ENCODE data around the gene DNAAF5.
A peak's percentile ranks its signal among the peaks of the same experiment; 100 is the strongest.

DNAAF5 gene

DNA sequence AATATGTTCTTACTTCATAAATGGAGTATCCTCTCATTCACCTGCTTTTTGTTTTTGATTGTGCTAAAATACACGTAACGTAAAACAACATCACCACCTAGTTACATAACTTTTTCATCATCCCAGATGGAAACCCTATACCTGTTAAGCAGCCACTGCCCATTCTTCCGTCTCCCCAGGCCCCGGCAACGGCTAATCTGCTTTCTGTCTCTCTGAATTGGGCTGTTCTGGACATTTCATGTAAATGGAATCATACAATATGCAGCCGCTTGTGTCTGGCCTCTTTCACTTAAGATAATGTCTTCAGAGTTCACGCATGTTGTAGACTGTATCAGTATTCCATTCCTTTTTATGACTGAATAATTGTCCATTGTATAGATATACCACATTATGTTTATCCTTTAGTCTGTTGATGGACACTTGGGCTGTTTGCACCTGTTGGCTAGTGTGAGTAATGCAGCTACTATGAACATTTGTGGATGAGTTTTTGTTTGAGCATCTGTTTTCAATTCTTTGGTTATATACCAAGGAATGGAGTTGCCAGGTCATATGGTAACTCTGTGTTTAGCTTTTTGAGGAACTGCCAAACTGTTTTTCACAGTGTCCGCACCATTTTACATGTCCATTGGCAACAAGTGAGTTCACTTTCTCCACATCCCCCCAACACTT lies 91.7 kb downstream of the DNAAF5 start:
- DNase-seq = peak; percentile 22 to 41 (median 28)

DNA sequence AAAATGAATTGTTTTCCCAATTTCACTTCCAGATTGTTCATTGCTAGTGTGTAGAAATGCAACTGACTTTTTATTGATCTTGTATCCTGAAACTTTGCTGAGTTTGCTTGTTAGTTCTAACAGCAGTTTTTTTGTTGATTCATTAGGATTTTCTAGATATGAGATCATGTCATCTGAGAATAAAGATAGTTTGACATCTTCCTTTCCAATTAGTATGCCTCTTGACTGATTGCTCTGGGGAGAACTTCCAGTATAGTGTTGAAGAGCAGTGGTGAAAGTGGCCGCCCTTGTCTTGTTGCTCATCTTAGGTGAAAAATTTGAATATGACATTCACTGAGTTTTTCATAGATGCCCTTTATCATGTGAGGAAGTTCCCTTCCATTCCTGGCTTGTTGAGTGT lies 93.8 kb downstream of the DNAAF5 start:
- no peak for DNase-seq

DNA sequence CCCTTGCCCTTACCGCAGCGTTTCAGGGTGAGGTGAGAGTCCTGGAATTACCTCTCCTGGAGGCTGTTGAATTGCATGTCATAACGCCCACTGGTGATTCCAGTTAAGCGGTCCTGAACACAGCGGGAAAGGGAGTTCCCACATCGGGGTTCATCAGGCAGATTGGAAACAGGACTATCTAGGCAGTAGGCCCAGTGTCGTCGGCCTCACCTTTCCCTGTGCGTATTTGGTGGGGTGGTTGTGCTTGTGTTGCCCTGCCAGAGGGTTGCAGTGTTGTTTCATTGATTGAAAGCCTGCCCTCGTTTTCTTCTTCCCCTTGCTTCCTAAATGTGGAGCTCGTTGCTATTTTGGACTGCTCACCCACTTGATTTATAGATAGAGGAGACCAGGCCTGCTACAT lies 95.2 kb downstream of the DNAAF5 start:
- no peak for DNase-seq

DNA sequence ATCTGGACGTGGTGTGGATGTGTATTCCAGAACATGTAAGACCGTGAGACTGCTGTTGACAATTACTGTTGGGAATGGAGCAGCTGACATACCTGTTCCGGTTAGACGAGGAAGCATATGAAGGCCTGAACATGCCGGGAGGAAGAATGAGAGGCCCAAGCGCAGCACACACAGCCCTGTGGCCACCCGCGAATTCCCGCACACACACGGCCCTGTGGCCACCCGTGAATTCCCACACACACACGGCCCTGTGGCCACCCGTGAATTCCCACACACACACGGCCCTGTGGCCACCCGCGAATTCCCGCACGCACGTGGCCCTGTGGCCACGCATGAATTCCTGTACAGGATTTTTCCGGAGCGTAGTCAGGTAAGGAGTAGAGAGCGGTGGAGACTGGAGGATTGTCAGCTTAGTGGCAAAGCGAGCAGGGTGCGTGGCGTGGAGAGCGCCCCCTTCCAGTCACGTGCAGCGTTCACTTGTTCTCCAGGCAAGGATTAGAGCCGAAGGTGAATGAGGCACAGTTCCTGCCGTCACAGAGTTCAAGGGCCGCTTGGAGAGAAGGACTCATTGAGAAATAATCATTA lies 96.3 kb downstream of the DNAAF5 start:
- no peak for DNase-seq

DNA sequence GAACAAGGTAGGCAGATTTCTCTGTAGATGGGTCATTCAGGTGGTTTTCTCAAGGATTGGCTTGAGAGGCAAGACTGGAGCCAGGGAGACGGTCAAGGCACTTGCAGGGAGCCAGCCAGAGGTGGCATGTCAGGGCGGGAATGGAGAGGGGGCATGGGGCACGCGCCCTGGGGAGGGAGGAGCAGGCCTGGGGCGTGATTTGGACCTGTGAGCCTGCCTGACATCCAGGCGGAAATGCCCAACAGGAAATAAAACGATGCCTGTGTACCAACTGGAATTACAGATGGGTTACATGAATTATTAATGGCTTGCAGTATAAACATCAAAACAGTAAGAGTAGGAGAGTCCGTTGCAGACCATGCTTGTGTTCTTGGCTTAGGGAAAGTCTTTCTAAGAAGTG lies 97.2 kb downstream of the DNAAF5 start:
- no peak for DNase-seq

DNA sequence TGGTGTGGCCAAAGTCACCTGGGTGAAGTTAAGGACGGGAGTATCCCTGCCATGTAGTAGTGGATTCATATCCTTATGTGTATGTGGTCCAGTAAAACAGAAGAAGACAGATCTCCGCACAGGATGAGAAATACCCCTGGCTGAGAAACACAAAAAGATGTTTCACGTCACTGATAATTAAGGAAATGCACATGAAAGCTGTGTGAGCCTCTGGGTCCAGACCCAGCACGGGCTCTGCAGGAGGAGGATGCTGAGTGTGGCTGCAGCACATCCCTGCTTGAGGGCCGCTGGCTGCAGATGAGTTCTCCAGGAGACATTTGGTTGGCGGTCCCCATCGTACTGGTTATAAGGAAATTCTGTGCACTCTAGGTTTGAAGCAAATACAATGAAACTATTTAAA lies 97.6 kb downstream of the DNAAF5 start:
- DNase-seq = no peak

DNA sequence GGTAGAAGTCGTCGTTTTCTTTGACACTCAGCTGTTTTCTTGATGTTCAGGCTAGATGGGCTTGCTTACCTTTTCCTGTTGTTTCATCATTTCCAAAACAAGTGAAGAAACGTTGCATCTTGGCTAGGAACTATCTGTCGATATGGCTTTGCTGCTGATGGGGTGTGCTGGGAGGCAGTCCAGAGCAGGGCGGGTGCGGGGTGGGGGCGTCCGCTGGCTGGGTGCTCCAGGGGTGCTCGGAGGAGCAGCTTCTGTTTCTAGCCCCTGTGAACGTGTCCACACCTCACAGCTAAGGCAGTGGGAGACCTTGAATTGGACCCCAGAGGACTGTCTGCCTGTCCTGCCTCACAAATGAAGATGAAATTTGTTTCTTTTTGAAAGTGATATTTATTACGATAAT lies 98.2 kb downstream of the DNAAF5 start:
- no peak for DNase-seq

DNA sequence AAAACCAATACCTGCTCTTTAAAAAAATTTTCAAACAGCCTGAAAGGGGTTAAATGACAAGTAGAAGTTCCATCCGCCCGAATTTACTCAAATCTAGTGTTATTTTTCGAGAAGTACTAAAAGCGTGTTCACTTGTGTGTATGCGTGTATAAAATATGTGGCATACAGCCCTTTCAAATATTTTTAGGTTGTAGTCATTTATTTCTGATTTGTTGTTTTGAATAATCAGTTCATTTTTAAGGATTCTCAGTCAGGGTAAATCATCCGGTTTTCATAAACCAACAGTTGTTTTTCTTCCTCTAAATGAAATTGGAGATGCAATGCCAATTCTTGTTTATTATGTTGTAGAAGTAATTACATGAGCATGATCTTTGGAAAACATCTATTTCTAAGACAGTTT lies 98.9 kb downstream of the DNAAF5 start:
- DNase-seq = no peak

DNA sequence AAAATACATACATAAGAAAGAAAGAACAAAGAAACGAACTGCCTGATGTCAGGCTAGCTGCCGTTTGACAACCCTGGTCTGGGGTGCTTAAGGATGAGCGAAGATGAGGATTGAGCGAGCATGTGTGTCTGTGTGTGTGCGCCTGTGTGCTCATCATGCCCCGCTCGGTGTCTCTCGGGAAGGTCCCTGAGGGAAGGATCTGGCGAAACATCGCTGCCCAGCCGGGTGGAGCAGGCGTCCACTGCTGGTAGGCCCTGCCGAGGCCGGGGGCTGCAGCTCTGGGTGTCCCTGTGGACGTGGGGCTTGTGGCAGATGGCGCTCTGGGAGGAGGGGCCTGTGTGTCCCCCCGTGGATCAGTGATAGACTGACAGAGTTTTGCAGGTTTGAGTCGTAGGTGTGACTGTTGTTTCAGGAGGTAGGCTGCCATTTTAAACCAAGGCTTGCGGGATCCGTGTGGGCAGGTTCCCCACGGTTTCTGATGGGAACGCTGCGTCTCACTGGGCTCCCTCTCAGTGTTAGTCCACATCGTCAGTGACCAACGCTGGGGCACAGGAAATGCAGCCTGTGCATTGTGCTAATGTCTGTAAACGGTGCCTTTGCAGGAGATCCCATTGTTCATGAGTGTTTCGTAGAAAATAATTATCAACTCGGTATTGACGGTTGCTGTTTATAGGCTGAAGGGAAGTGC lies 99.9 kb downstream of the DNAAF5 start:
- DNase-seq = no peak

DNA sequence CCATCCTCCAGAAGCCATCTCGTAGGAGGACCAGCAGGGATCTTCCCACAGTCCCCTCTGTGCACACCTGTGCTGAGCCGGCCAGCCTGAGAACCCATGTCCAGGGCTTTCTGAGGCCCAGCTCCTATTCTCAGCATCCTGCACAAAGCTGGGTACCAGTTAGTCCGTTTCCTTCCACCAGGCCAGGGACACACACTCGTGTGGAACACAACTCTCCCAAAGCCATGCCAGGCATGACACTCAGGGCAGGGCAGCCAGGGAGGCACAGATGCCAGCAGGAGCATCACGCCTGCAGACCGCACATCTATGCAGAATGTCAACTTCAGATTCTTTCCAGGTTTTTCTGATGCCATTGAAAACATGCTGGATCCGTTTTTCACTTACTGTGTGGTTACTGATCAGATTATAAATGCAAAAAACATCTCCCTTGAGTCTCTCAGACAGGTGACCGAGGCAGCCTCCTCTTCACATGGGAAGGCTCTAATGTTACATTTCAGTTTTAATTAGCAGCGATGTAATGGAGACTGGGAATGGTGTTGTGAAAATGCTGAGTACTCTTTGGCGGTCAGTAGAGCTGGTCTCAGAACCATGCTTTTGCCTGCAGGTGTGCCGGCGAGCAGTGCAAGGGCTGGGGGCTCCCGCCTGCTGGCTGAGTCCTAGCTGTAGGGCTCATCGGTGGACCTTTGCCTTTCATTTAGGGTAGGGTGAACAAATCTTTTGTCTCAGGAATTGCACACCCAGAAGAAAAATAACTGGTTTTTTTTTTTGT lies 102.5 kb downstream of the DNAAF5 start:
- DNase-seq = no peak

DNA sequence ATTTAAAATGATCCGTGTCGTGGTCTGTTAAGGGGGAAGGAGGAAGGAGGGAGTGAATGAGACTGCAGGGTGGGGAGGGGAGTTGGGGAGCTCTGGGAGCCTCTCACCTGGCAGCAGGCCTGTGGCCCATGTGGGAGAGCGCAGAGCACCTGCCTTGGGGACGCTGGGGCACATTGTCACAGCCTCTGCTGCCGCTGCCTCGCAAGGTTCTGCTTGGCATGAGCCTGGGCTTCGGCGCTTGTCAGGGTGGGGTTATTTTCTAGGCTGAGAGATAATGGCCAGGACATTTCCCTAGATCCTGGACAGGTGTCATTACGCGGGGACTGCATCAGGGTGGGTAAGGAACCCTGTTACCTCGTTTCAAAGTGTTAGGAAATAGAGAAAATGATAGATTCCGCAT lies 103.6 kb downstream of the DNAAF5 start:
- DNase-seq = no peak

DNA sequence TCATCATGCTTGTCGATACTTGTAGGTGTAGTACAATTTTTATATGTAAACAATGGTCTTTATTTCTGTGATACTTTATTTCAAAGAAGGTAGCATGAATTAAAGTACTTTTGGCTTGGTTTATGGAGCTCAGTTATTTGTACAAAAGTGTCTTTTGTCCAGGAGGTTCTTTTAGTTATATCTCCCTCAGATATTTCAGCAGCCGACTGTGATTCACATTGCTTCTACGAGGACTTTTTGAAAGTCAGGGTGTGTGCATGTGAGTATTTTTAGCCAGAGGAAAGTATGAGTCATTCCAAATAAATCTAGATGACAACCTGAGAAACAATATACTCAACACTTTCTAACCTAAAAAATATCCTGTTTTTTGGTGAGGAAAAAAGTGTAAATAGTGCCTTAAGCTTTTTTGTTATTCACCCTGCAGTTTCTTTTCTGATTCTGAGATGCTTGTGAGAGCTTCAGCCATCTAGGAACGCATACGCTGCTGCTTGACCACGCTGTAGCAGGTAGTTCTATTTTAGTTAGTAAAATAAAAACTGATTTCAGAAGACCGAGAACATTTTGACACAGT lies 105.2 kb downstream of the DNAAF5 start:
- peak; percentile 33 to 63 (median 51) for DNase-seq

DNA sequence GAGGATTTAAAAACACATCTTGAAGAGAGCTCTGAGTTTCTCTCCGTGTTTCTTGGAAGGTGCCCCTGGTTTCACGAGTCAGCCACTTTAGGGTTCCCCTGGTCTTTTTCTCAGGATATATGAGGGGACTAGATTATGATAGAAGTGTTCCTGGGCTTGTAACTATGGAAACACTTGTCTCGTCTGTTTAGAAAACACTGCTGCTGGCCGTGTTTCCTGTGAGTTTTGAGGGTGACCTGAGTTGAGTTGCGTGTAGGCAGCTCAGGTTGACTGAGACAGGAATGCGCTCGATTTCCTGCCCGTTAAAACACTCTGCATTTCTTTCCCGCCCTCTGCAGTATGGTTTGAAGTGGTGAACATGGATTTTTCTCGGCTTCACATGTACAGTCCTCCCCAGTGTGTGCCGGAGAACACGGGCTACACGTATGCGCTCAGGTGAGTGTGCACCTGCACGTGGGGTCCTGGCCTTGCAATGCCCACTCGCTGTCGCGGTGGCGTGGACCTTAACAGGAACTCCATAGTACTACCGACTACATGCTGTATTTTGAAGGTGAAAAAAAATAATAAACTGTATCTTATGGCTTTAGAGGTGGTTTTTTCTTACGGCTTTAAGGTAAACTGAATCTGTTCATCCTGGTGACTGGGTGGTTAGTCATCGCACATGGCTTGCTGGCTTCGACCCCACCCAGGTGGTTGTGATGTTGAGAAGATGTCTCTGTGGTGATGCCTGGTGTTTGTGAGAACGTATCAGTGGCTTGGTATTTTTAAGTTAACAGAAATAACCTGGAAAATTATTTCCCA lies 105.9 kb downstream of the DNAAF5 start, which contains the start of gene SUN1:
Gene SUN1, plus strand, starts transcription at position 310 of the 801 bp plus-strand sequence. Its CDS starts 49 bp downstream, at position 359.
- DNase-seq = no peak

DNA sequence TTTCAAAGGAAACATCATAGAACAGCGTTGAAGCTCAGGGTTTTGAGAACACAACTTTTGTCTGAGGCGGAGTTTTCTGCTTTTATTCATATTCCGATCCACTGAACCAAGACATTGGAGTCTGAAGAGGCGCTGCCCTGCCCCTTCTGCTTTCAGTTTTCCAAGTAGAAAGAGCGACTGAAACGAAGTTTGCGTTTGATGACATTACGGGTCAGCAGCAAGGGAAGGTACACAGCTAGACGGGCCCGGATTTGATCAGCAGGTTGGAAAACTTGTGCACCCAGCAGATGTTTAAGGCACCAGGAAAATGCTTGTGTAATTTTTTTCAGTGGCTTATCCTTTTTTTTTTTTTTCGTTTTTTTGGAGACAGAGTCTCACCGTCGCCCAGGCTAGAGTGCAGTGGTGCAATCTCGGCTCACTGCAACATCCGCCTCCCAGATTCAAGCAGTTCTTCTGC lies 106.5 kb downstream of the DNAAF5 start:
- no peak for DNase-seq

DNA sequence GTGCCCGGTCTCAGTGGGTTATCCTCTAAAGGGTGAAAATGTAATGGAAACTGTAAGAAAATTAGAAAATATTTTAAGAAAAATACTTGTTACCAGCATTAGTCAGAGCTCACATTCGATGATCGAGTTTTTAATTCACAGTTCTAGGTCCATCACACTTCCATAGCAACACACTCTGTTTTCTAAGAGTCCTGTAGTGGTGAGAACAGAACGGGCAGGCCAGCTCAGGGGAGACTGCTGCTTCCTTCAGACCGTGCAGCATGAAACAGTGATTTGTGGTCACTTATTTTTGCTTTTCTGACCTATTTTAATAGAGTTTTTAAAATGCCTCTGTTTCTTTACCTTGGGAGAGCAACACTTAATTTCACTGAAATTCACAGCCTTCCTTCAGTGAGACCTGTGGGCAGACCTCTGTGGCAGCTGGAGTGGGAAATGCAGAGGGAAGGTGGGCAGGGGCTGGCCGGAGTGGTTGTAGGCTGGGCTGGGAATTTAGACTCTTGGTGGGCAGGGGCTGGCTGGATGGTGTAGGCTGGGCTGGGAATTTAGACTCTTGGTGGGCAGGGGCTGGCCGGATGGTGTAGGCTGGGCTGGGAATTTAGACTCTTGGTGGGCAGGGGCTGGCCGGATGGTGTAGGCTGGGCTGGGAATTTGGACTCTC lies 107.2 kb downstream of the DNAAF5 start:
- DNase-seq = no peak

DNA sequence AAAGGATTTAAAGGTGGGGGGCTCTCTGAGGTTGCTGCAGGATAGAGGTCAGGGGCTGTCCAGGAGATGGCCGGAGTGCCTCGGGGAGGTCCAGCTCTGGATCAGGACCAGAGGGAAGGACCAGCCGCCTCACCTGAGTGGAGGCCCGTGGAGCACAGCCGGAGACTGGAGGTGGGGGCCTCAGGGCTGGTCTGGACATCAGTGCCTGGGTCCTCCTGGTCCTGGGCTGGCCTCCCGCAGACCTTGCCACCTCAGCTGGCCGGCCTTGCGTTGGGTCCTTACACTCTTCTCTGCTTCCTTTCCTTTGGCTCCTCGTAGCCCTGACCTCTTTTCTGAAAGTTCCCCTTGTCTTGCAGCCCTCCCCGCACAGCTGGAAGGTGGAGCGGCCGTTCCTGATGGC lies 107.8 kb downstream of the DNAAF5 start:
- no peak for DNase-seq

DNA sequence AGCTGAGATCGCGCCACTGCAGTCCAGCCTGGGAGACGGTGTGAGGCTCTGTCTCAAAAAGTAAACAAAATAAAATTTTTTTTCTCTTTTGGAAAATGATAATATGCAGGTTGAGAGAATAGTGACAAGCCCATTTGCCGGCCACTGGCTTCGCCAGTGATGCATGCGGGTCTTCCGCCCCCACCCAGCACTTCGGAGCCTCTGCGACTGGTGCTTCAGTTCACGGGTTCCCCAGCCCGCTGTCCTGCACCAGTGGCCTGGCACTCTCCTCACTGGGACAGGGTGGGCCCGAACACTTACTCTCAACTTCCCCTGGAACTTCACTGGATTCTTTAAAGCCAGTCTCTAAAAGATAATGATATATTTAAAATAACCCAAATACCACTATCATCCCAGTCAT lies 108.5 kb downstream of the DNAAF5 start:
- DNase-seq = no peak

DNA sequence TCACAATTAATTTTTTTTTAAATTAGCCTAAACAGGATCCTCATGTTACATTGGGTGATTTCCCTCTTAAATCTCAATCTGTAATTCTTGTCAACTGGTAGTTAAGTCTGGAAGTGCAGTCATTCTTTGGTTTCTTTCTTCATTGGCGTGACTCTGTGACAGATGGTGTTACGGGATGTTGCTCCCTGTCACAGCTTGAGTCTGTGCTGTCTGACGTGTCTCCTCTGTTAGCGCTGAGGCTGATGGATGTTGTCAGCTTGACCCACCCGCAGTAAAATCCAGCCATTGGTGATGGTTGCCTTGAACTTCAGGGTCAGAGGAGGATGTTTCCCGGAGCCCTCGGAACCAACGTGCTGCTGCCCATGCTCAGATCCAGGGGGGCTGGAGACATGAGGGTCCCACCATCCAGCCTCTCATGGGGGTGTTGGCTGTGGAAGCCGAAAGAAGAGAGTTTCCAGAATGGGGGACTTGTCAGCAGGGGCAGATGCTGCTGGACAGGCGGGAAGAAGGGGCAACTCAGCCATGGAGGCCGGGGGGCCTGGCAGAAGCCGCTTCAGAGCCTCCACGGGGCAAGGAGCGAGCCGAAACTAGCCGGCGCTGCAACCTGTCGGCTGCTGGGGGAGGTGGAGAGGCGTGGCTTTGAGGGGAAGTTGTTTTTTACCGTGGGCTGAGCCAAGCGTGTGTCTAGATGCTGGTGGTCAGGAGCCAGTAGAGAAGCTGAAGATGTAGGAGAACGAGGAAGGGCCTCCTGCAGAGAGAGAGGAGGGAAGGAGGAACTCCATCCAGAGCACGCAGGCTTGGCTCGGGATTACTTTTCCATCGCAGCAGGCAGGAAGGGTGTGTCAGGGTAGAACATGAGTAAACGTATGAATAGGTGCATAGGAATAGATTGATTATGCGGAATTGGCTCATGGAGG lies 109.2 kb downstream of the DNAAF5 start:
- peak in 1 of 3 donors; percentile 20 for DNase-seq

Measured in suppressor macrophage treated with lipopolysaccharide for 1 hour (primary cell).